HG03575 (cell line): ENCODE results near the gene TRMT61A.

Source experiments
- ATAC-seq: cut with Tn5 transposase; IDR thresholded peaks from one replicate; pipeline ENCODE4 v1.9.1; 2021; ENCODE audit not compliant: unreplicated experiment, insufficient number of reproducible peaks, low FRiP score; ENCODE audit errors: extremely low read depth

The TRMT61A gene

DNA sequence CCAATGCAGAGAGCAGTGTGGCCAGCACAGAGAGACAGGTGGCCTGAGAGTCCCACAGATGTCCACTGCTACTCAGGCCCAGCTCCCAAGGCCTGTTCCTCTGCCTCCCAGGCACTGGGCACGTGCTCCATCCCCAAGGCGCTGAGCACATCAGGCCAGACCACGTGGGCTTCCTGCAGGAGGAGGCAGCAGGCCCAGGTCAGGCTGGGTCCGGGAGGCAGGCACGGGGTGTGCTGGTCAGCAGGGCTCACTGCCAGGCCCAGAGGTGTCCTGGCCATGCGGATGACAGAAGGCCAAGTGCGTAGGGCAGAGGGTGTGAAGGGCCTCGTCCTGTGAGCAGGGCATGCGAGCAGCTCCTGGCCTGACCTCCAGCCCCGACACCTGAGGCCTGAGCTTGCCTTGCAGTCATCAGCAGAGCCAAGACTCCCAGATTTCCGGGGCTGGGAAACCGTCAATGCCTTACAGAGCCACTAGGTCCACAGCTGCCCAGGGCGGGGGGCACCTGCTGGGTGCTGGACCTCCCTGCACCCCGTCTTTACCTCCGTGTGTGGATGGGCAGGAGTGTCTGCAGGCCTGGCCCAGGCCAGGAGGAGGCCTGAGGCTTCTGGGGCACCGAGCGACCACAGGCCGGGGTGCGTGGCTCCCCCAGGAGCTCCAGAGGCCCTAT lies 14.9 kb downstream of the TRMT61A start:
- ATAC-seq: no peak

DNA sequence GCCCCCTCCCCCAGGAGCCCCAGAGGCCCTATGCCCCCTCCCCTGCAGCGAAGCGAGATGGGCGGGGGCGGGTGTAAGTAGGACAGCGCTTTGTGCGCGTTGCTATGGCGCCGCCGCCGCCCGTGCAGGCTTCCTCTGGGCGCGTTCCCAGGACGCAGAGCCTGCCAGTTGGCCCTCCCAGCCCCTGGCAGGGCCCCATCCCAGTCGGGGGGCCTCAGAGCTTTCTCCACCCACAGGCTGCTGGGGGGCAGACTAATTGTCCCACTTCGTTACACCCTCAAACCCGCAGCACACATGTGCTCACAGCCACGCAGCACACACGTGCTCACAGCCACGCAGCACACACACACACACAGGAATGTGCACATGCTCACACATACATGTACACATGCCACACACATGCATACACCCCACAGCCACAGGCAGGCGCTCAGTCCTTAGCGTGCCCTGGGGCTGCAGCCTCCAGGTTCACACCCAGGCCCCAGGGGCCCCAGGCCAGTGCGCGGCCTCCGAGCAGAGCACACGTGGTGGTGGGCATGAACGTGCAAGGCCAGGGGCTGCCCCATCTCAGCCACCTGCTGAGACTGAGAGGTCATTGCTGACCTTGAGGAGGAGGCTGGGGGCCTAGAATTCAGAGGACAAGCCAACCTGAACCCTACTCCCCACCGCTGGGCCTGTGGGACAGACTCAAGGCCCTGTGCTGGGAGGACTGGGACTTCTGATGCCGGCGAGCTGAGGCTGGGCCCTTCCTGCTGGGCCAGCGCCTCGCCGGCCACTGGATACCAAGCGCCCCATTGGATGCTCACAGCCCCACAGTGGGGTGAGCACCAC lies 15.6 kb downstream of the TRMT61A start:
- ATAC-seq: no peak

DNA sequence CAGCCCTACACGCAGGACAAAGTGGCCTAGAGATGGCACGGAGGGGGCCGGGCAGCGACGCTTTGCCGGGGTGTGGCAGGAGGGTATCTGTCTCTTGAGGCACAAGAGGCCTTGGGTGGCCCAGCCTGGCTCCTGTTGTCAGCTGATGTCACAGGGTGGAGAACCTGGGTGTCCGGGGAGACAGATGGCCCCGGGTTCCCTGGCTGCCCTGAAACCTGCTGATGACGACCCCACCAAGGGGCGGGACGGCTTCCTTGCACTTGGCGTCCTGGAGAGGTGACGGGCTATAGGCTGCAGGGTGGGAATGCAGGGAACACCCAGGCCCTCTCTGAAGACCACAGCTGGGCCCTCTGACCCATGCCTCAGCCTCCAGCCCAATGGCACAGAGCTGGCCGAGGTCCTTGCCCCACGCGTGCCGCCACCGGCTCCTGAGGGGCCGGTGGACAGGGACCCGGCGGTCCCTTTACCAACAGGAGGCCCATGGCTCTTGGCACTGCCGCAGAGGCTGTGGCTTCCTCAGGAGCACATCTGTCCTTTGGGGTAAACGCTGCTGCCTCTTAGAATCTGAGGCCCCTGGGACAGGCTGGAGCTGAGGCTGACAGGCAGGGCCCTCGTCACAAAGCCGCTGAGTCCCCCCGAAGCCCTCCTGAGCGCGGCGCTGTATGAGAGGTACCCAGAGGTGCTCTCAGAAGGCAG lies 16.4 kb downstream of the TRMT61A start:
- no peak for ATAC-seq

DNA sequence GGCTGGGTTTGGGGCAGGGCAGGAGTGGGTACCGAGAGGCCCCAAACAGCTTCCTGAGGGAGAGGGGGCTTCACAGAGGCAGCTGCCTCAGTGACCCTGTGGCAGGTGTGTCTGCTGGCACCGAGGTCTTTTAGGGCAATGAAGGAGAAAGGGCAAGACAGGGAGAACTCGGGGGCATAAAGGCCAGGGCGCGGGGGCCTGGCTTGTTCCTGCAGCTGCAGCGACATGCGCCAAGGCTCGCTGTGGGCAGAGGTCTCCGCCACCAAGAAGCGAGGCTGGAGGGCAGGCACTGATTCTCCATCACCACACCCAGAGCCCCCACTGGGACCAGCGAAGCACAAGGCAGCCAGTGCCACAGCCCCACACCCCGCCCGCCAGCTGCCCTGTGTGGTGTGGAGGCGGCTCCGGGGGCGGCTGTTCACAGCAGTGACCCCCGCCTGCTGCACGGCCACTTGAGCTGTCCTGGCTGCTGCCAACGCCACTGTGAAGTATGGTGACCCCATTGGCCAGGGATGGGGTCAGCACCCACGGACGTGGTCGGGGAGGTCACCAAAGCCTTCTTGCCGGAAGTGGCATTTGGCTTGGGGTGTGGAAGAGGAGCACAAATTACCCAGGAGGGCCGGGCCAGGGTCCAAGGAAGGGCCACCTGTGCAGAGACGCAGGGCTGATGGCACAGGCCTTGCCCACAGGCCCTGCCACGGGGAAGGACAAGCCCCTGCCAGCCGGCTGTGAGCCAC lies 17.1 kb downstream of the TRMT61A start:
- no peak for ATAC-seq

DNA sequence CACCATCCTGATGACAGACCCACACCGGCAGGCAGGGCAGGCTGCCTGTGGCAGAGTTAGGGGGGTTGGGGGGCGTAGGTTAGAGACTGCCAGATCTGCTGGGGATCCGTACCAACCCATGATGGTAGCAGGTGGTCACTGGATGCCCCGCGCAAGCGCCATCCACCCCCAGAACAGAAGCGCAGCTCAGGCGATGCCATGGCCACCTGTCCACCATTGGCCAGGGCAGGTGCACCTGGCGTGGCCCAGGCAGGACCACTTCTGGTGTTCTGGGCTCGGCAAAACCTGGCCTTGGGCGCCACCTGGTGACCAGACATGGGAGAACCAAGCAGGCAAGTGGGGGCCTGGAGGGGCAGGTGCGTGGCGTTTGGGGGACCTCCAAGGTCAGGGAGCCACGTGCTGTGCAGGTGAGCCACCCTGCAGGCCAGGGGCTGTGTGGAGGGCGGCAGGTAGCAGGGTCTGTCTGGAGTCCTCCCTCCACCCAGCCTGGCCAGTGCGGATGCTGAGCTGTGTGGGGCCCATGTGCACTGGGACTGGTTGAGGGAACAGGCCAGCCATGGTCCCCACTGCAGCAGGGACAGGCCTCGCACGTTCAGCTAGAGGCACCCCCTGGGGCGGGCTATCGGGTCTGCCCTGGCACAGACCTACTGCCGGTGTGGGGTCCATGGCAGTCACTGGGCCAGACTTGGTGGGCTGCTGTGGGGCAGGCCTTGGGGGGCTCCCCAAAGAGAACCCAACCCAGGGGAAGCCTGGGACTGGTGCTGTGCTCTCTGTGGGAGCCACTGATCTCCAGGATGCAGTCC lies 17.9 kb downstream of the TRMT61A start:
- ATAC-seq: no peak

DNA sequence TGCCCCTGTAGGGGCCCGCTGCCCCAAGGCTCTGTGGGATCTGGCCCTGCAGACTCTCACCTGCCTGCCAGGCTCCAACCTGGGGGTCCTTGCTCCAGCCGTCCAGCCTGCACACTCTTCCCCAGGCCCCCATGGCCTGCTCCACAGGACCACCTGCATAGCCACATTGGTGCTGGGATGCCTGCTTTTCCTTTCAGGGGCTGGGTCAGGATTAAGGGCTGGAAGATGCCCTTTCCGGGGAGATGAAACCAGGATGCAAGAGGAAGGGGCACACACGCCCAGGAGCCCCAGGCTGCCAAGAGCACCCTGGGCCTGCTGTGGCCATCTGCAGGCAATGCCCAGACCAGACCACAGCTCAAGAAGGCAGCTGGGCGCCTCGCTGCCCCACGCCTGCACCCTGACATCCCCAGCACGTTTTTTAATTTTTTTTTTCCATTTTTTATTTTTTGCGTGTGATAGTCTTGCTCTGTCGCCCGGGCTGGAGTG lies 18.5 kb downstream of the TRMT61A start:
- ATAC-seq: no peak

DNA sequence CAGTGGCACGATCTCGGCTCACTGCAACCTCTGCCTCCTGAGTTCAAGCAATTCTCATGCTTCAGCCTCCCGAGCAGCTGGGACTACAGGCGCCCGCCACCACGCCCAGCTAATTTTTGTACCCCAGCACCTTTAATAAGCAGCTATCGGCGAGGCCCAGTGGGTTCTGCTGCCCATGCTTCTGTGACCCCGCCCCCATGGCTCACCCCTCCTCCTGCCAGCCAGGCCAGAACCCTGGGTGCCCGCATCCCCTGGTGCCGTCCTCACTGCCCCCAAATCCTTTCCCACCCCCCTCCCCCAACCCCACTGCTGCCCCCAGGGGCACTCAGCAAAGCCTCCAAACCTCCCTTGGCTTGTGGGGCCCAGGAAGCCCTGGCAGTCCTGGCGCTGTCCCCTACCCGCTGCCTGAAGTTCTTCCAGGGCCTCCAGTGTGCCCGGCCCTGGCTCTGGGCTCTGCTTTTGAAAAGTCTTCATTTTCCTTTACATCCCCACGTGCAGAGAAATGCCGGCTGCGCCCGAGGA lies 19.0 kb downstream of the TRMT61A start:
- ATAC-seq: no peak

DNA sequence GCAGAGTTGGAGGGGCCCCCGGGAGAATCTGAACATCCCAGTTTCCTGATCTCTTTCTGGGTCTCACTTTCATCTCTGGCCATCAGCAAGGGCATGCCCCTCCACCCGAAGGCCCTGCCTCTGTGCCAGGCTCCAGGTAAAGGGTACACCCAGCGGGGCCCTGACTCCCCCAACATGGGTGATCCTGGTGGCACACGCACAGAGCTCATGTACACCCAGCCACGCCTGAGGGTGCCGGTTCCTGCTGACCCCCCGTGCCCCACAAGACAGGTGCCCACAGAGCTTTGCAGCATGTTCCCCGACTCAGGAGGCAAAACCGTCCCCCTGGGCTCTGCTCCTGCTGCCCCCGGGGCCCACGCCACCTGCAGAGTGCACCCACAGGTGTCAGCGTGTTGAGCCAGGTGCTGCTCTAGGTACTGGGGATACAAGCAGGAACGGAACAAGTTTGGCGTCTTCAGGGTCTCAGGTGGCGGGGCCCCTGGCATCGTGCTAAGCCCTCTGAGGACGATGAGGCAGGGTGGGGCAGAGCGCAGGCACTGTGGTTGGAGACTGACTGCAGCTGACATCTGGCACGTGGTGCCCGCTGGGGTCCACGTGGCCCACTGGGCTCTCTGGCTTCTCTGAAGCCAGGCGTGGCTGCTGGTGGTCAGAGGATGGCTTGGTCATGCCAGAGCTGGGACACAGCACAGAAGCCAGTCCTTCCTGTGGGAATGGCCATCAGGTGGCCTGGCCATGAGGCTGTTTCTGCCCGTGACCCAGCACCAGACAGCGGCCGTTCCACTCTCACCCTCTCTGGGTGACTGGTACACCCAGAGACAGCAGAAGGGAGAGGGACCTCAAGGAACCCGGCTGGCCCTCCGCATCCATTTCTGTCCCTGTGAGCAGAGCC lies 19.7 kb downstream of the TRMT61A start:
- ATAC-seq: no peak

DNA sequence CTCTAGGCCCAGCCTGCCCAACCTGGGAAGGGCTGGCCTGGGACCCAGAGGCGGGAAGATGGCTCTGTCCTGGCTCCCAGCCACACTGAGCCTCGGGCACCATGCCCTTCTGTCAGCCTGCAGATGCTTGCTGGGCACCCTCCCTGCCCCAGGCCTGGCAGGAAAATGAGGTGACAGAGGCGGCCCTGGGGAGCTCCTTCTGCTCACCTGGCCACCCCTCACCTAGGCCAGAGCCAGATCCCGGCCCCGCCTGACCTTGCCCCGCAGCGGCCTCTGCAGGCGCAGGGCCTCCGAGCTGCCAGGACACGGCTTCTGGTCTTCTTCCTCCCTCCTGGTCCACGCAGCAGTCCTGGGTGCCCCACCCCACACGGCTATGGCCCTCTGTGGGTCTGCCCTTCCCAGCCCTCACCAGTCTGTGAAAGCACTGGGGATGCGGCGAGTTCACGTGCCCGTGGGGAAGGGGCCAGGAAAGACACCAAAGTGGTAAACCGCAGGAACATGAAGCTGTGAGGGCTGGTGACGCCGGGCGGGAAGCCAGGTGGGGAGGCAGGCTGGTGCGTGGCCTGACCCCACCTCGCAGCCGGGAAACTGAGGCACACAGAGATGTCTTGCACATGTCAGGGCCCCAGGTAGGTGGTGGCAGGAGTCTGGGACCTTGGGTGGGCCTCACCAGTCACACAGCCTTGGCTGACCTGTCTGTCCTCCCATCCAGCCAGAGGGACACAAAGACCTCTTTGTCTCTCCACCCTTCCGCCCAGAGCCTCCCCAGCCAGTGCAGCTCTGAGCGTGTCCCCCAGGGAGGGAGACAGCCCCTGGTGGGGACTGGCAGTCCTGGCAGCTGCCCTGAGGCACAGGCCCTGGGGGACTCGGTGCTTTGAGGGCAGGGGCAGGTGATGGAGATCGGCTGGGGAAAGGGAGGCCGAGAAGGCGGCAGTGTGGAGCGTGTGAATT lies 20.6 kb downstream of the TRMT61A start:
- no peak for ATAC-seq

DNA sequence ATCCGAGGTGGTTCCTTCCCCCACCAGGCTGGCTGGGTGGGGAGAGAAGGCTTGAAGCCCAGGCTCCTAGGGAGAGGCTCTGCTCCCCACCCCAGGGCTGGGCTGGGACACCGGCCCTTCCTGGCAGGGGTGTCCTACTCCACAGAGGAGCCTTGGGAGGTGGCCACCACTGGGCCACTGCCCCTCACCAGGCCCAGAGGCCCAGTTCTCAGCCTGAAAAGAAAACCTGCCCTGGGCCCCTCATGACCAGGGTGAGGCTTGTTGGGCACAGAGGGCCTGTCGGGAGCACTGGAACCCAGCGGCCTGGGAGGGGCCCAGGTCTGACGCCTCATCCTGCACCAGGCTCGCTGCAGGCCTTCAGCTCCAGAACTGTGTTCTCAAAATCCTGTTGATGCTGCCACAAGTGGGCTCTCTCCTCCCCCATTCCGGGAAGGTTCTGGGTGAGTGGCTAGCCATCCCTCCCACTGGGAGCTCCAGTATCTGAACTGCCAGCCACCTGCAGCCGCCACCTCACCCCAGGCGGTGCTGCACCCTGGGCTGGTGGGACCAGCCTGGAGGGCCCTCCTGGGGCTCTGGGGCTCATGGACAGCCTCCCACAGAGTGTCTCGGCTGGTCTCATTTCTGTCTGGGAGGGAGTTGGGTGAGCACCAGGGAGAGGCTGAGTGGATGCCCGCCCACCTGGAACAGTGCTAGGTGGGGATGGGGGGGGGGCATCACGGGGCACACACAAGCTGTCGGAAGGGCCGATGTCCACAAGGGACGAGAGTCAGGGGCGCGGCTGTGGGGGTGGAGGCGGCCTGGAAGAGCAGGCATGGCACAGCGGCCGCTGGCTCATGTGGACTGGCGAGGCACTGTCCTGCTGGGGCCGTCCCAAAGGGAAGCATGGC lies 21.7 kb downstream of the TRMT61A start:
- no peak for ATAC-seq

DNA sequence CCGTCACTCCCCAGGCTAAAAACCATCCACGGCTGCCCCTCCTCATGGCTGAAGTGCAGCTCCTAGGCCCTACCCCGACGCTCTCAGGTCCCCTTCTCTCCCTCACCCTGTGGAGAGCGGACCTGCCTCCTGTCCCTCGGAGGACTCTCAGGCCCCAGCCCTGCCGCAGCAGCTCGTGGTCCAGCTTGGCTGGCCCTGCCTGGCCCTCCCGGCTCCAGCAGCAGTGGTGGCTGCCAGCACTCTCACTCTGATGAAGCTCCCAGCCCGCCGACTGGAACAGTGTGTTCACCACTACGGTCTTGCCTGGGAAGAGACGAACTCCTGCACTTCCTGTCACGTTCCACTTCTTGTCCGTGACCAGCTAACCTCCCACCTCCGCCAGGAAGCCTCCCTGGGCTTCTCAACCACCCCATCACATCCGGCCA lies 22.4 kb downstream of the TRMT61A start:
- no peak for ATAC-seq

DNA sequence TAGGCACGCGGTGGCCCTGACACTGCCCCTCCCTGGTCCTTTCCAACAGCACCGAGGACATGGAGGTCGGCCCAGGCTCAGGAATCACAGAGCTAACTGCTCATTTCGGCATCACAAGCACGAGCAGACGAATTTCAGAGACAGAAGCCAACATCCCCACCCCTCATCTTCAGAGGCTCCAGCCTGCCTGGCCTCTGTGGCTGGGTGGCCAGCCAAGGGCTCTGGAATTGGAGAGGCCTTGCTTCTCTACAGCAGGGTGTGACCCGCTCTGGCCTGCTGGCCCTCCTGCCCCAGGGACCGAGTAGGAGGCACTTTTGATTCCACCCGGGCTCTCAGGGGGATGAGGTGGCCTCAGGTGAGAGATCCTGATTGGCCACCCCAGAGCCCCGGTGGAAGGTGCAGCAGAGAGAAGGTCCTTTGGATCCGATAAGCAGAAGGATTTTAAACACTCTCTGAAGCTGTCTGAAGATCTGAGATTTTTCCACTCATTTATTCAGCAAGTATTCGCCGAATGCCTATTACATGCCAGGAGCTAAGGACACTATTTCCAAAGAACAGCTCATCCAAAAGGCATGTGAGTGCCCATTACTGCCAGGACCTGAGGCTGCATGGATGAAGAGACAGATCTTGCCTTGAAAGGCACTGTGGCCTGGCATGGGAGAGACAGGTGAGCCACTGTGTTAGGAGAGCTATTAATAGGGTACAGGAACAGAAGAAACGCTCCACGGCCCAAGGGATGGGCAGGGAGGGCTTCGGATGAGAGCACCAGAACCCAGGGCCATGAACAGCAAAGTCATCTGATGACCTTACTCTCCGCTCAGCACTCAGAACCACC lies 23.2 kb downstream of the TRMT61A start:
- ATAC-seq: no peak

DNA sequence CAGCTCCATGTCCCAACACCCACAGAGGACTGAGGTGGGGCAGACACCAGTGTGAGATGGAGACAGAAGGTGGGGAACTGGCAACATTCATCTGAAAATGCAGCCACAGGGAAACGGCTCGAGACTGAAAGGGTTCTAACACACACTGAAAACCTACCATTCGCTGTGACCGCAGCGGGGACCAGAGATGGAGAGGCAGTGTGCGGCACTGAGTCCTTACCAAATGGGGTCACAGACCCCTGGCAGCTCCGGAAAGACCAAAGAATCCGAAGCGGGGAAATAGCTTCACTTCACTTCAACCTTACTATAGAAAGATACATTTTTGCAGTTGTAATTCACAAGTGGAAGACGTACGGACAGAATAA lies 23.8 kb downstream of the TRMT61A start:
- no peak for ATAC-seq

DNA sequence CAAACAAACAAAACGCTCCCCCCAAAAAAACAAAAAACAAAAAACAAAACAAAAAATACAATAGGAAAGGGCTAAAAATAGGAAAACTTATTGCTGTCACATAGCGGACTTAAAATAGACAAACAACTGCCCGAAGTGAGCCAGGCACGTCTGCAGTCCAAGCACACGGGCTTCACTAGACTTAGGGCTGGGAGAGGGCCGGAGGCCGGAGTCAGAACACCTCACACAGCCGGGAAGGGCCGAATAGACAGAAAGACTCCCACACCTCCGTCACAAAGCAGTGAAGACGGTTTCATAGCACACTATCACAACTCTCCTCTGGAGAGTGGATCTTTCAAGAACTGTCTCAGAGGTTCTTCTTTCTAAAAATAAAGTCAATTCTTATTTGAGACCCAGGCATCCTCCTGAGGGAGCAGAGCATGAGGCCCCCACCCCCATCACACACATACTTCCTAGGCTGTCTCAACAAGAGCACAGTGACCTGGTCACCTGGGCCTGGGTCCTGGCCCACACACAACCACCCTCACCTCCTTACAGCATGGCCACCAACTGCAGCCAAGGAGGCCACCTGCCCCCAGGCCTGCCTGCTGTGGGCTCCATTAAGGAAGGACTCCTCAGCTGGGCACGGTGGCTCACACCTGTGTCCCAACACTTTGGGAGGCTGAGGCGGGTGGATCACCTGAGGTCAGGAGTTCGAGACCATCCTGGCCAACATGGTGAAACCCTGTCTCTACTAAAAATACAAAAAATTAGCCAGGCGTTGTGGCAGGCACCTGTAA lies 26.8 kb downstream of the TRMT61A start:
- ATAC-seq: no peak
